ENCODE data around the gene ZDHHC15.
"Not testable (repeated sequence)": the region's sequence is repeated elsewhere in the genome, so short reads cannot be mapped to it uniquely, and the experiment has no call there.

Gene ZDHHC15, protein sequence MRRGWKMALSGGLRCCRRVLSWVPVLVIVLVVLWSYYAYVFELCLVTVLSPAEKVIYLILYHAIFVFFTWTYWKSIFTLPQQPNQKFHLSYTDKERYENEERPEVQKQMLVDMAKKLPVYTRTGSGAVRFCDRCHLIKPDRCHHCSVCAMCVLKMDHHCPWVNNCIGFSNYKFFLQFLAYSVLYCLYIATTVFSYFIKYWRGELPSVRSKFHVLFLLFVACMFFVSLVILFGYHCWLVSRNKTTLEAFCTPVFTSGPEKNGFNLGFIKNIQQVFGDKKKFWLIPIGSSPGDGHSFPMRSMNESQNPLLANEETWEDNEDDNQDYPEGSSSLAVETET

DNA sequence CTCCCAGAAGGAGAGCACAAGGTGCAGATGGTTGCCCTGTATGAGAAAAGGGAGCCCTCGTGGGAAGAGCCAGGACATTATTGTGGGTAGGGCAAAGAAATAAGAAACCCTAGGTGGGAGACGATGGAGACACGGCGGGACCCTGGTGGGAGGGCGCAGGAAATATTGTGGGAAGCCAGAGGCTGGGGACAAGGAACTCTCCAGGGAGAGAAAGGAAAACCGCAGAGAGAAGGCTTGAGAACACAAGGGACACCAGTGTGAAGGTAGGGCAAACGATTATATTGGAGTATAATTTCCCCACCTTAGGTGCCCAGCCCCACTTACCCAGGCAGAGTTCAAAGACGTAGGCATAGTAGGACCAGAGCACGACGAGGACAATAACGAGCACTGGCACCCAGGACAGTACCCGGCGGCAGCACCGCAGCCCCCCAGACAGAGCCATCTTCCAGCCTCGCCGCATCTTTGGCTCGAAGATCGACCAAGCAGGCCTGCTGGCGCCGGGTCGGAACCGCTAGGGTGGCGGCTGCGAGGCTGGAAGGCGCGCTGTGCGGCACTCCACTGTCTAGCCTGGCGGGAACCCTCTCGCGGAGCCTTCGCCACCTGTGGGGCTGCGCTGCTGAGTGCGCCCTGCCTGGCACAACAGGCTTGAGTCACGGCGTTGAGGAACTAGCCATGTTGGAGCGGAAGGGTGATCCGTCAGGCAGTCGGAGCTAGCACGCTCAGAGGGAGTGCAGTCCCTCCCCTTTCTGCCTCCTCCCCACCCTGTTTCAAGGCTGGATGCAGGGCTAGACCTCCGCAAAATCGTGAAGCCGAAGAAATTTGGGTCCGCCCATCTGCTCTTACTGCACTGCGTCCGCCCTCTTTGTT is at the start of gene ZDHHC15:
ZDHHC15 (minus strand) TSS at position 473 of the 867 bp plus-strand sequence; CDS start at position 460, 13 bp downstream.
- no peak for DNase-seq

DNA sequence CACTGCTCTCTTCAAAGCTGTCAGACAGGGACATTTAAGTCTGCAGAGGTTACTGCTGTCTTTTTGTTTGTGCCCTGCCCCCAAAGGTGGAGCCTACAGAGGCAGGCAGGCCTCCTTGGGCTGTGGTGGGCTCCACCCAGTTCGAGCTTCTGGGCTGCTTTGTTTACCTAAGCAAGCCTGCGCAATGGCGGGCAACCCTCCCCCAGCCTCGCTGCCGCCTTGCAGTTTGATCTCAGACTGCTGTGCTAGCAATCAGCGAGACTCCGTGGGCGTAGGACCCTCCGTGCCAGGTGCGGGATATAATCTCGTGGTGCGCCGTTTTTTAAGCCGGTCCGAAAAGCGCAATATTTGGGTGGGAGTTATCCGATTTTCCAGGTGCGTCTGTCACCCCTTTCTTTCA is 37.7 kb upstream of the ZDHHC15 start:
- DNase-seq: not testable (repeated sequence)

DNA sequence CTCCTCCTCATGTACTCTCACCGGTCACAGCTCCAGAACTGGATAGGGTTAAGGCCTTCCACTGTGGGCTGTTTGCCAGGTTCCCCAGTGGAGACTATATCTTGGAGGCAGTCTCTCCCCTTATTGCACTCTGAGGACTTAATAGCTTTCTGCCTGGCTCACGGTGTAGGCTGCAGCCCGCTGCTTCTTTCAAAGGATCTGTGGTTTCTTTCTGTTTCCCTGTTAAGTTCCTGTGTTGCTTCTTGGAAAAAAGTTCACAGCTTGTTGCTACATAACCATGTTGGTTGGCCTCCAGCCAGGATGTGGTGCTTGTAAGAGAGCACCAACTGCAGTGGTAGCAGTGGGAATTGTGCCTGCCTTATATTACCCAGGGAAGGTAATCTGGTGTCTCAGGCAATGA is 24.9 kb upstream of the ZDHHC15 start:
- peak in 1 of 2 experiments; percentile 2 for DNase-seq

DNA sequence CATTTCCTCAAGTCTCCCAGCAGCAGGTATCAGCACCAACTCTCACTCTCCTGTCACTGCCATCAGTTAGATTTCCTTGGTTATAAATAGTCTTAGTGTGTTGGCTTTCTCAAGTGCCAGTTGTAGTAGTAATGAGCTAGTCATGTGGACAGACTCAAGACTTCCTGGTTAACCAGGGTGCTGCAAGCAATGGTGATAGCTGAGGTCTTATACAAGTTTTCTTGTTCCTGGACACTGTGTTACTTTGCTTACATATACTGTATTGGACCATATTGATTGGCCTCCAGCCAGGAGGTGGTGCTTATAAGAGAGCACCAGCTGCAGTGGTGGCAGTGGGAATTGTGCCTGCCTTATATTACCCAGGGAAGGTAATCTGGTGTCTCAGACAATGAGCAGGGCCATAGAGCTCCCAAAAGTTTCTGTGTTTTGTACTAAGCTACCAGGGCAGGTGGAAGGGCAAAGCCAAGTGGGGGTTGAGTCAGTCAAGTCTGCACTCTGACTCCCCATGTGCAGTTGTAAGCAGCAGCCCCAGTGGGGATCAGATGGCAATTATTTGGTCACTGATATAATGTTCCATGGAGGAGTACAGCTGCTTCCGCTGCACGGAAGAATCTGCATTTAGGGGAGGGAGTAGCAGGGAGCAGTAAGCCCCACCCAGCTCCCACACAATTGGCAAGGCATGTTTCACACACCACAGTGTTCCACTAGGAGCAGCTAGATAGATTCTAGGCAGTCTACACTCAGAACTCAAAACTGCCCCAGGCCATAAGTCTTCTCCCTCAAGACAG is 24.1 kb upstream of the ZDHHC15 start:
- no peak for DNase-seq

DNA sequence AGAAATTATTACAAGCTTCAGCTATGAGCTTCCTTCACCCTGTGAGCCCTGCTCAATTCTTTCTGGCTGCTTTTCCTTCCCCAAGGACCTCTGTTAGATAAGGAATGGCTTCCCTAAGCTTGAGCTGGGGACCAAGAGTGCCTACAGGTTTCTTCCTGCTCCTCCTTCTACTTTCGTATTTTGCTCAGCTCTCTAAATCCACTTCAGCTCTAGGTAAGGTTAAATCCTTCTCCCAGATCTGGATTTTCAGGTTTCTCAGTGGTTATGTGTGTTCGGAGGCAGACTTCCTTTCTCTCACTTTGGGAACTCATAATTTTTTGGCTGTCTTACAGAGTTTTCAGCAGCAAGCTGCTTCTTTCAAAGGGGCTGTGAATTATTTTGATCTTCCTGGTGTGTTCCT is 21.9 kb upstream of the ZDHHC15 start:
- DNase-seq: no peak

DNA sequence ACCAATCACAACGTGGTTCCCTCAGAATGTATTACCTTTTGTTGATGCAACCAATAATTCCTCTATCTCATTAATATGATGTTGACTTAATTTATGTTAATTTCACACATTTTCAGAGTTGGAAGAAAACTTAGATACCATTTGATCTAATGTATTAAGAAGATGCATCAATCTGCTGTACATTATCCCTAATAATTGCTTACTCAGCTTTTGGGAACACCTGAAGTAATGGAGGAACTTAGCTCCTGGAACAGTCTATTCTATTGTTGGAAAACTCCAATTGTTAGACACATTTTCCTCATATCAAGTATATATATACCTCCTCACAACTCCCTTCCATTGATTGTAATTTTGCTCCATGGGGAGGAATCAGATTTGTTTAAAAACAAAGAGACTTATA is 38.9 kb downstream of the ZDHHC15 start:
- no peak for DNase-seq

DNA sequence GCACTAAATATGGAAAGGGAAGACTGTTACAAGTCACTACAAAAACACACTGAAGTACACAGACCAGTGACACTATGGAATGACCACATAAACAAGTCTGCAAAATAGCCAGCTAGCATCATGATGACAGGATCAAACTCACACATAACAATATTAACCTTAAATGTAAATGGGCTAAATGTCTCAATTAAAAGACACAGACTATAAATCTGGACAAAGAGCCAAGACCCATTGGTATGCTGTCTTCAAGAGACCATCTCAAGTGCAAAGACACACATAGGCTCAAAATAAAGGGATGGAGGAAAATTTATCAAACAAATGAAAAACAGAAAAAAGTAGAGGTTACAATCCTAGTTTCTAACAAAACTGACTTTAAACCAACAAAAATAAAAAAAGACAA is 61.1 kb downstream of the ZDHHC15 start:
- DNase-seq: not testable (repeated sequence)

DNA sequence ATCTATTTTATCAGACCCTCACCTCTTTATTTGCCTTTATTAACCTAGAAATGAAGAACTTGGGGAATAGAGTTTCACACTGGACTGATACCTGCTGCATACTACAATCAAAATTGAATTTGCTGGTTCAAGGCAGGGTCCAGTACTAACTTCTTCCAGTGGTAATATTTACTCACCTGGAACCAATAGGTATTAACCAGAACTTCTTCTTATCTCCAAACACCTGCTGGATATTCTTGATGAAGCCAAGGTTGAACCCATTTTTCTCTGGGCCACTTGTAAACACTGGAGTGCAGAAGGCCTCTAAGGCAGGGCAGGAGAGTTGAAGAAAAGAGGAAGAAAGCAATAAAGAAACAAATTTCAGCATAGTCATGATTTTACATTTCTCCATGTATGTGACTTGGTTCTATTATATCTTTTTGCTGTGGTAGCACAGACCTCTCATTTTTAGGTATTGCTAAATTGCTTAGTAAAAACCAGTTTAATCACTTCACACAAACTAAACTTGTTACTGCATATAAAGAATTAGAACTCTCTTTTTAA is 101.1 kb downstream of the ZDHHC15 start:
- no peak for DNase-seq

DNA sequence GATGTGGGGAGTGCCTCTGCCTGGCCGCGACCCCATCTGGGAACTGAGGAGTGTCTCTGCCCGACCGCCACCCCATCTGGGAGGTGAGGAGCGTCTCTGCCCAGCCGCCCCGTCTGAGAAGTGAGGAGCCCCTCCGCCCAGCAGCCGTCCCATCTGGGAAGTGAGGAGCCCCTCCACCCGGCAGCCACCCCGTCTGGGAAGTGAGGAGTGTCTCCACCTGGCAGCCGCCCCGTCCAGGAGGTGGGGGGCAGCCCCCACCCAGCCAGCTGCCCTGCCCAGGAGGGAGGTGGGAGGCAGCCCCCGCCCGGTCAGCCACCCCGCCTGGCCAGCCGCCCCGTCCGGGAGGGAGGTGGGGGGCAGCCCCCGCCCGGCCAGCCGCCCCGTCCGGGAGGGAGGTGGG is 115.7 kb downstream of the ZDHHC15 start:
- DNase-seq: not testable (repeated sequence)

DNA sequence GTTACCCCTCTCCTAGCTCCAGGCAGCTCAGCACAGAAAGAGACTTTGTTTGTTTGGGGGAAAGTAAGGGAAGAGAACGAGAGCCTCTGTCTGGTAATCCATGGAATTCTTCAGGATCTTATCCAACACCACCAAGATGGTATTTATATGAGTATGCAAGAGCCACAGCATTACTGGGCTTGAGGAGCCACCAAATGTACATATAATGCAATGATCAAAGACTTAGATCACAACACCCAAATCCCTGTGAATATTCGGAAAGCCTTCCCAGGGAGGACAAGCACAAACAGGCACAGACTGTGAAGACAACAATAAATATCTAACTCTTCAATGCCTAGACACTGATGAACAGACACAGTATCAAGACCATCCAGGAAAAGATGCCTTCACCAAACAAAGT is 132.4 kb downstream of the ZDHHC15 start:
- no peak for DNase-seq

DNA sequence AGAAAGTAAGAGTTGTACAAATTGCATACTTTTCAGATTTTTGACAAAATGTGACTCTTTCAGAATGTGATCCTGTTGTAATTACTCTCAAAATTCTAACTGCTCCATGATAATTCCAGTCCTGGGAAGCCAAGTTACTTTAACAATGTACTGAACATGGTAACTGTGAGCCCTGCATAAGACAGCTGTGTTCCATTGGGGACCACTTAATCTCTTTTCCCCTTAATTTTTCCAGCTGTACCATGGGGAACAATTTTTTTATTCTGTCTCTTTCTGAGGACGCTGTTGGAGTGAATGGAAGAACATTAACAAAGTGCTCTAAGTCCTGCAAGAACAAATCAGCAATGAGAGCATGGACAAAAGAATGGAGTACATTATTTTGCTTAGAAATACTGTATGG is 153.1 kb downstream of the ZDHHC15 start:
- no peak for DNase-seq

DNA sequence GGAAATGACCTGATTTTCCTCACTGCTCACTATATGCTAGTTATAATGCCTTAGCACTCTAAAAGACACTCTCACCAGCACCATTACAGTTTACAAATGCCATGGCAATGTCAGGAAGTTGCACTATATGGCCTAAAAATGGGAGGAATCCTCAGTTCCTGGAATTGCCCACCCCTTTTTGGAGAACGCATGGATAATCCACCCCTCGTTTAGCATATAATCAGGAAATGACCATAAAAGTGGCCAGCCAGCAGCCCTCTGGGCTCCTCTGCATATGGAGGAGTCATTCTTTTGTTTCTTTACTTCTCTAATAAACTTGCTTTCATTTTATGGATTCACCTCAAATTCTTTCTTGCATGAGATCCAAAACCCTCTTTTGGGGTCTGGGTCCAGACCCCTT is 156.0 kb downstream of the ZDHHC15 start:
- no peak for DNase-seq

DNA sequence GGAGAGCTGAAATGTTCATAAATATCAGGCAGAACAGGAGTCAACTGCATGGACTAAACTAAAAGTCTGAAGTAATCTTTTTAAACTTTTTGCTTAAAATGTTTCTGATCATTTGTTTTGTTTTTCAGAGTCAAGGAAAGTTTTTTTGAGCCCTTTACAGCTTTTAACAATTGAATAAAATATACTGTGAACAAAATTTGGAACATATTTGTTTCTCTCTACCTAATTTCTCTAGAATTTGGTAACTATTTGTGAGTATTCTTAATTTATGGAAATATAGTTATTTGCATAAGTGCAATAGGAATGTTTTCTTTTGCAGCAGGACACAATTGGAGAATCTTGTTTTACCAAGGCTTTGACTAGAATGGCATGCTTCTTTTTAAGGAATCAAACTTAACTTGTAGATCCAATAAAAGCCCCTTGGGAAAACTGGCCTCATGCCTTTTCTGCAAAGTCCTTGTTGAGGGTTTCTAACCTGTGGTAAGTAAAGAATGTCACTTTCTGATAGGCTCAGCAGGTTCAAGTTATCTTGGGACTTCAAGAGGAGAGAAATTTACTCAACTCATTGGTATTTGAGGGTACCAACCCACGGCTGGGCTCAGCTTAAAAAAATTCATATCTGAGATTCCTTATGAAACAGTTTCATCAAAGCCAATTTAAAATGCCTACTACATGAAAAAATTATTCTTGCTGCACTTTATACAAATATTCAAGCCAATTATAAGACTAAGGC is 157.4 kb downstream of the ZDHHC15 start:
- DNase-seq: no peak

DNA sequence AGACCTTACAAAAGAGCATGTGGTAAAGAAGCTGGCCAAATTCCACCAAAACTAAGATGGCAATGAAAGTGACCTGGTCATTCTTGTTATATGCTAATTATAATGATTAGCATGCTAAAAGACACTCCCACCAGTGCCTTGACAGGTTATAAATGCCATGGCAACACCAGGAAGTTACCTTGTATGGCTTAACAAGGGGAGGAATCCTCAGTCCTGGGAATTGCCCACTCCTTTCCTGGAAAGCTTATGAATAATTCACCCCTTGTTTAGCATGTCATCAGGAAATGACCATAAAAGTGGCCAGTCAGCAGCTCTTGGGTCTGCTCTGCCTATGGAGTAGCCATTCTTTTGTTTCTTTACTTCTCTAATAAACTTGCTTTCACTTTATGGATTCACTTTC is 161.0 kb downstream of the ZDHHC15 start:
- DNase-seq: no peak

DNA sequence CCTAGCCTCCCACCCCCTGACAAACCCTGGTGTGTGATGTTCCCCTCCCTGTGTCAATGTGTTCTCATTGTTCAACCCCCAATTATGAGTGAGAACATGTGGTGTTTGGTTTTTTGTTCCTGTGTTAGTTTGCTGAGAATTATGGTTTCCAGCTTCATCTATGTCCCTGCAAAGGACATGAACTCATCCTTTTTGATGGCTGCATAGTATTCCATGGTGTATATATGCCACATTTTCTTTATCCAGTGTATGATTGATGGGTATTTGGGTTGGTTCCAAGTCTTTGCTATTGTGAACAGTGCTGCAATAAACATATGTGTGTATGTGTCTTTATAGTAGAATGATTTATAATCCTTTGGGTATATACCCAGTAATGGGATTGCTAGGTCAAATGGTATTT is 174.2 kb downstream of the ZDHHC15 start:
- DNase-seq: not testable (repeated sequence)

DNA sequence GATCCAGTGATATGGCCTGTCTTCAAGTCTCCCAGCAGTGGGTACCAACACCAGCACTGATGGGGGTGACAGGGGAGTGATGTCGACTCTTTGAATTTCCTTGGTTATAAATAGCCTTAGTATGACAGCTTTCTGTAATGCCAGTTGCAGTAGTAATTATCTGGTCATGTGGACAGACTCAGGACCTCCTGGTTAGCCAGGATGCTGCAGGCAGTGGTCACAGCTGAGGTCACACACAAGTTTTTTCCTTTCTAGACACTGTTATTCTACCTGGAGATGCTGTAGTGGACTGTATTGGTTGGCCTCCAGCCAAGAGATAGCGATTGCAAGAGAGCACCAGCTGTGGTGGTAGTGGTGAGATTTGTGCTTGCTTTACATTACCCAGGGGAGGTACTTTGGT is 185.3 kb downstream of the ZDHHC15 start:
- no peak for DNase-seq

DNA sequence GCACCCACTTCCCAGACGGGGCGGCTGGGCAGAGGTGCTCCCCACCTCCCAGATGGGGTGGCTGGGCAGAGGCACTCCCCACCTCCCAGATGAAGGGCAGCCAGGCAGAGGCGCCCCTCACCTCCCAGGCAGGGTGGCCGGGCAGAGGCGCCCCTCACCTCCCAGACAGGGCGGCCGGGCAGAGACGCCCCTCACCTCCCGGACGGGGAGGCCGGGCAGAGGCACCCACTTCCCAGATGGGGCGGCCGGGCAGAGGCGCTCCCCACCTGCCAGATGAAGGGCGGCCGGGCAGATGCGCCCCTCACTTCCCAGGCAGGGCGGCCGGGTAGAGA is 187.7 kb downstream of the ZDHHC15 start:
- no peak for DNase-seq

DNA sequence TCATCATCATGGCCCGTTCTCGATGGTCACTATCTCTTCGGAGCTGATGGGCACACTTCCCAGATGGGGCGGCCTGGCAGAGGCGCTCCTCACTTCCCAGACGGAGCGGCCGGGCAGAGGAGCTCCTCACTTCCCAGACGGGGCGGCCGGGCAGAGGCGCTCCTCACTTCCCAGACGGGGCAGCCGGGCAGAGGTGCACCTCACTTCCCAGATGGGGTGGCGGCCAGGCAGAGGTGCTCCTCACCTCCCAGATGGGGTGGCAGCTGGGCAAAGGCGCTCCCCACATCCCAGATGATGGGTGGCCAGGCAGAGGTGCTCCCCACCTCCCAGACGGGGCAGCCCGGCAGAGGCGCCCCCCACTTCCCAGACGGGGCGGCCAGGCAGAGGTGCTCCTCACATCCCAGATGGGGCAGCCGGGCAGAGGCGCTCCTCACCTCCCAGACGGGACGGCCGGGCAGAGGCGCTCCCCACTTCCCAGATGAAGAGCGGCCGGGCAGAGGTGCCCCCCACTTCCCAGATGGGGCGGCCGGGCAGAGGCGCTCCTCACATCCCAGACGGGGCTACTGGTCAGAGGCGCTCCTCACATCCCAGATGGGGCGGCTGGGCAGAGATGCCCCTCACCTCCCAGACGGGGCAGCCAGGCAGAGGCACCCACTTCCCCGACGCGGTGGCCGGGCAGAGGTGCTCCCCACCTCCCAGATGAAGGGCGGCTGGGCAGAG is 188.3 kb downstream of the ZDHHC15 start:
- not testable (repeated sequence) for DNase-seq

DNA sequence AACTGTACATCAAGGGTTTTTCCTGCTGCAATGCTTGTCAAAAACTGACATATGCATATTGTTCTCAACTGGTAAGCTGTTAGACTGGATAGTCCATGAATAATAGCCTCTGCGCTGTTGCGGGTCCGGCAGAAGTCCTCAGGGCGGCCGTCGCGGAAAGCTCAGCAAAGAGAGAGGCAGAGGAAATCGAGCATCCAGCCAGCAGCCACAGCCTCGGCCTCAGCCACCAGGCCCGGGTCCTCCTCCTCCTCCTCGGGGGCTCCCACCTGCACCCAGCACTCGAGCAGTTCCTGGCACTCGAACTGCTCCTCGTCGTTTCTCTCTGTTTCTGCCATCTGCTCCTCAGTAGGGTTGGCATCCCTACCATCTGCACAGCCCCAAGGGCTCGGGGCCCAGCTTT is 195.2 kb downstream of the ZDHHC15 start:
- DNase-seq: no peak

Measured in AML-193 (cell line).